Measurements from ENCODE around the gene RHEBL1. TPM values are rescaled to one million over a fixed set of nuclear protein-coding genes. Genes with fewer than 3 reads are reported as not detected.

Gene RHEBL1
- total RNA-seq, result 10.9 and 11.8 TPM in 2 replicates

- H3K4me3 Mint-ChIP-seq, result peak within 1 kb of the TSS; percentile 94
- DNase-seq, result peak; percentile 100
- H3K4me1 Mint-ChIP-seq, result peaks cover 25% of the 10 kb centered on the region
- peaks cover 12% of the 10 kb centered on the region for H3K36me3 Mint-ChIP-seq (ENCODE audit: low read depth)
- H3K9me3 Mint-ChIP-seq, result no peaks in the 10 kb centered on the region
- peak within 1 kb of the TSS; percentile 87 for H3K27ac Mint-ChIP-seq
- intact Hi-C loops (cut with micrococcal nuclease), result loop anchor here (1.0 to 2.0 kb wide), 3 partner anchors 8 to 61 kb away; partner anchors contain the start of gene LMBR1L
- no peaks in the 10 kb centered on the region for H3K27me3 Mint-ChIP-seq
Observed at GRCh38 chr12:49069507-49070346, at the start of gene RHEBL1. RHEBL1 (minus strand) TSS chr12:49069979; CDS start chr12:49069785, 194 bp downstream.

DNA sequence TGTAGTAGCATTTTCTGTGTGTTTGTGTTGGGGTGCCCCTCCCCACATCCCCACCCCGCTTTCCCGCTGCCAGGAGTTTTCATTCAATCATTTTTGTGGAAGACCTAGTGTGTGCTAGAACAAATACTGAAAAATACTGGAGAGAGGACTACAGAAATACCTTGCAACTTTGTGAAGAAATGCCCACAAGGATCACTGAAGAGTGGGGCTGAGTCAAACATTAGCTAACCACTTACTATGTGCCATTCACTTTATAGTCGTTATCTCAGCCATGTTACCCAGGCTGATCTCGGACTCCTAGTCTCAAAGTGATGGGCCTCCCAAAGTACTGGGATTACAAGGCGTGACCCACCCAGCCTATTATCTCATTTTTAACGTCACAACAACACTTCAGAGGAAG, 41.4 kb upstream of the RHEBL1 start:
- DNase-seq, result no peak
- Mint-ChIP-seq H3K27me3 (no peaks in the 10 kb centered on the region), H3K9me3 (no peaks in the 10 kb centered on the region), H3K36me3 (ENCODE audit: low read depth) (peaks cover 10% of the 10 kb centered on the region), H3K27ac (peak overlapping the region; percentile 94), H3K4me1 (peaks cover 24% of the 10 kb centered on the region), H3K4me3 (peak overlapping the region; percentile 97)
- intact Hi-C loops (cut with micrococcal nuclease), result loop anchor here (2.0 kb wide), 2 partner anchors 22 to 40 kb away; no protein-coding TSS in a partner anchor

GRCh38 chr12:49110464-49111155, 40.8 kb upstream of the RHEBL1 start, which contains the start of gene LMBR1L:
LMBR1L (minus strand) TSS chr12:49110847; CDS start chr12:49110555, 292 bp downstream.
- Mint-ChIP-seq H3K4me1 (peaks cover 24% of the 10 kb centered on the region), H3K9me3 (no peaks in the 10 kb centered on the region), H3K27ac (peak within 1 kb of the TSS; percentile 94), H3K27me3 (no peaks in the 10 kb centered on the region), H3K4me3 (peak within 1 kb of the TSS; percentile 97), H3K36me3 (ENCODE audit: low read depth) (peaks cover 10% of the 10 kb centered on the region)
- intact Hi-C loops (cut with micrococcal nuclease), result loop anchor here (1.0 to 2.0 kb wide), 4 partner anchors 20 to 125 kb away; no protein-coding TSS in a partner anchor
- DNase-seq, result peak; percentile 99

GRCh38 chr12:49109641-49110463, 40.1 kb upstream of the RHEBL1 start:
- intact Hi-C loops (cut with micrococcal nuclease), result loop anchor here (1.0 to 2.0 kb wide), 4 partner anchors 20 to 125 kb away; no protein-coding TSS in a partner anchor
- Mint-ChIP-seq H3K4me1 (peaks cover 24% of the 10 kb centered on the region), H3K4me3 (peak overlapping the region; percentile 97), H3K27me3 (no peaks in the 10 kb centered on the region), H3K36me3 (ENCODE audit: low read depth) (peaks cover 10% of the 10 kb centered on the region), H3K27ac (peak overlapping the region; percentile 94), H3K9me3 (no peaks in the 10 kb centered on the region)
- DNase-seq, result peak; percentile 74

DNA sequence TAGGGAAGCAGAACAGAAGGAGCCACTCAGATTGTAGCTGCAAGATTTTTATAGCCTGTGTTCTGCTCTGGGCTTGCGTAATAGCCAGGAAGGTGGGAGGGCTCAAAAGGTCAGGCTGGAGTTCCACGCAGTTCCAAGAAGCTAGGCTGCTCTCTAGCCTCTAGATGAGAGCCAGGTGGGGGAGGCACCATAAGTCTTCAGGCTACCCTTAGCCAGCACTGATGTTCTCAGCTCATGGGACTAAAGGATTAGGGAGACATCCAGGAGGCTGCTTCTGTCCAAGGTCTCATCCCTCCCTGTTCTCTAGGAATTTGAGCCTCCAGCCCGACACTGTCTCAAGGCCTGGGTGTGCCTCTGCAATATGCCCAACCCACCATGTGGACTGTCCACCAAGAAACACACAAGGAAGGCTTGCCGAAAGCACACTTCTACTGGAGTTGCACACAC, 39.2 kb upstream of the RHEBL1 start:
- no peak overlapping the region for H3K27ac Mint-ChIP-seq
- H3K4me1 Mint-ChIP-seq, result peaks cover 24% of the 10 kb centered on the region
- H3K4me3 Mint-ChIP-seq, result peak overlapping the region; percentile 97
- H3K9me3 Mint-ChIP-seq, result no peaks in the 10 kb centered on the region
- no peaks in the 10 kb centered on the region for H3K27me3 Mint-ChIP-seq
- intact Hi-C loops (cut with micrococcal nuclease), result no loop called here
- no peak for DNase-seq
- H3K36me3 Mint-ChIP-seq (ENCODE audit: low read depth), result peaks cover 12% of the 10 kb centered on the region

DNA sequence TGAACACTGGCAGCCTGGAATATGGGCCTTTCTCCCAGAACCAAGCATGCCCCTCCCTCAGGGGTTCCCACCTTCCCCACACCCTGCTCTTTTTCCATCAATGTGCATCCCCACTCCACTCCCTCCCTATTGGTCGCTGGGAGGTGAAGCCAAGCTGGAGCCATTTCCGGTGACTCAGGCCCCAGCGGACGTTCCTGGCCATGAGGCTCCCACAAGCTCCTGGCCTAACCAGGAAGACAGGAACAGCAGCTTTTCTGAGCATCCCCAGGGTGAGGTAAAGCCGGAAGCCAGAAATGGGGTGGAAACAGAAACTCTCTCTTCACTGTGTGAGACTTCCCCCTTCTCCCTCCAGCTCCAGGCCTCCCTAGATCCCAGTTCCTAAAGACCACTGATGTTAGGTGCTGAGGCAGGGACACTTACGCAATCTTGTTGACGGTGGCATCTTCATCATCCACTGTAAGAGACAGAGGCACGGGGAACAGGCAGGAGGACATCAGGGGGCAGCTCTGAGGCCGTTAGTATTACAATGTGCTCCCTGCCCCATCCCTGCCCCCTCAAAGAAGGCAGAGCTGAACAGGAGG, 35.8 kb upstream of the RHEBL1 start:
- Mint-ChIP-seq H3K9me3 (no peaks in the 10 kb centered on the region), H3K4me1 (peaks cover 19% of the 10 kb centered on the region), H3K27me3 (no peaks in the 10 kb centered on the region), H3K36me3 (ENCODE audit: low read depth) (peaks cover 30% of the 10 kb centered on the region), H3K27ac (no peak overlapping the region), H3K4me3 (no peak overlapping the region)
- no peak for DNase-seq
- intact Hi-C loops (cut with micrococcal nuclease), result no loop called here

- no peaks in the 10 kb centered on the region for H3K9me3 Mint-ChIP-seq
- no peak for DNase-seq
- H3K27me3 Mint-ChIP-seq, result no peaks in the 10 kb centered on the region
- H3K4me1 Mint-ChIP-seq, result peaks cover 17% of the 10 kb centered on the region
- peaks cover 33% of the 10 kb centered on the region for H3K36me3 Mint-ChIP-seq (ENCODE audit: low read depth)
- no peak overlapping the region for H3K27ac Mint-ChIP-seq
- no peak overlapping the region for H3K4me3 Mint-ChIP-seq
- intact Hi-C loops (cut with micrococcal nuclease), result no loop called here
Observed at GRCh38 chr12:49104822-49105221, 35.0 kb upstream of the RHEBL1 start.

GRCh38 chr12:49100380-49100779, 30.6 kb upstream of the RHEBL1 start:
- intact Hi-C loops (cut with micrococcal nuclease), result no loop called here
- no peak overlapping the region for H3K27ac Mint-ChIP-seq
- no peak overlapping the region for H3K4me3 Mint-ChIP-seq
- H3K36me3 Mint-ChIP-seq (ENCODE audit: low read depth), result peaks cover 44% of the 10 kb centered on the region
- no peaks in the 10 kb centered on the region for H3K9me3 Mint-ChIP-seq
- peaks cover 1% of the 10 kb centered on the region for H3K4me1 Mint-ChIP-seq
- peaks cover 5% of the 10 kb centered on the region for H3K27me3 Mint-ChIP-seq
- DNase-seq, result no peak

DNA sequence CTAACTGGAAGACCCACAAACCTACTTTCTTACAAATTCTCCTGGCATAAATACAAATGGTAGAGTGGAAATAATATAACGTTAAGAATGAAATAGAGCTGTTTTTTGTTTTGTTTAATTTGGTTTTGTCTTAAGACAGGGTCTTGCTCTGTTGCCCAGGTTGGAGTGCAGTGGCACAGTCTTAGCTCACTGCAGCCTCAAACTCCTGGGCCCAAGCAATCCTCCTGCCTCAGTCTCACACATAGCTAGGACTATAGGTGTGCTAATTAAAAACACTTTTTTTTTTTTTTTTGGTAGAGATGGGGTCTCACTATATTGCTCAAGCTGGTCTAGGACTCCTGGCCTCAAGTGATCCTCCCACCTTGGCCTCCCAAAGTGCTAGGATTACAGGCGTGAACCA, 28.9 kb upstream of the RHEBL1 start:
- Mint-ChIP-seq H3K9me3 (no peaks in the 10 kb centered on the region), H3K36me3 (ENCODE audit: low read depth) (peaks cover 44% of the 10 kb centered on the region), H3K27ac (no peak overlapping the region), H3K4me3 (no peak overlapping the region), H3K4me1 (peaks cover 9% of the 10 kb centered on the region), H3K27me3 (peaks cover 16% of the 10 kb centered on the region)
- intact Hi-C loops (cut with micrococcal nuclease), result loop anchor here (1.0 kb wide), 1 partner anchor 34 kb away; no protein-coding TSS in a partner anchor
- DNase-seq, result no peak

- DNase-seq, result peak; percentile 90
- no peak overlapping the region for H3K27ac Mint-ChIP-seq
- peaks cover 40% of the 10 kb centered on the region for H3K36me3 Mint-ChIP-seq (ENCODE audit: low read depth)
- intact Hi-C loops (cut with micrococcal nuclease), result loop anchor here (1.0 kb wide), 1 partner anchor 34 kb away; no protein-coding TSS in a partner anchor
- peaks cover 22% of the 10 kb centered on the region for H3K27me3 Mint-ChIP-seq
- H3K4me1 Mint-ChIP-seq, result peaks cover 11% of the 10 kb centered on the region
- H3K9me3 Mint-ChIP-seq, result no peaks in the 10 kb centered on the region
- H3K4me3 Mint-ChIP-seq, result no peak overlapping the region
Observed at GRCh38 chr12:49098035-49098451, 28.3 kb upstream of the RHEBL1 start.

GRCh38 chr12:49097381-49097780, 27.6 kb upstream of the RHEBL1 start:
- H3K4me1 Mint-ChIP-seq, result peaks cover 13% of the 10 kb centered on the region
- H3K4me3 Mint-ChIP-seq, result no peak overlapping the region
- intact Hi-C loops (cut with micrococcal nuclease), result no loop called here
- H3K27me3 Mint-ChIP-seq, result peaks cover 29% of the 10 kb centered on the region
- no peak for DNase-seq
- H3K36me3 Mint-ChIP-seq (ENCODE audit: low read depth), result peaks cover 36% of the 10 kb centered on the region
- no peaks in the 10 kb centered on the region for H3K9me3 Mint-ChIP-seq
- H3K27ac Mint-ChIP-seq, result no peak overlapping the region

- Mint-ChIP-seq H3K27me3 (peaks cover 51% of the 10 kb centered on the region), H3K9me3 (no peaks in the 10 kb centered on the region), H3K36me3 (ENCODE audit: low read depth) (peaks cover 25% of the 10 kb centered on the region), H3K27ac (no peak overlapping the region), H3K4me1 (peaks cover 27% of the 10 kb centered on the region), H3K4me3 (no peak overlapping the region)
- intact Hi-C loops (cut with micrococcal nuclease), result loop anchor here (5.0 kb wide), 1 partner anchor 247 kb away; no protein-coding TSS in a partner anchor
- DNase-seq, result no peak
Observed at GRCh38 chr12:49094975-49095365, 25.2 kb upstream of the RHEBL1 start.

All from activated CD4-positive, alpha-beta T cell treated with anti-CD3 and anti-CD28 coated beads, Interleukin-2, amount 10 ng/mL, durations not matched to agents 24 days and 14 days (primary cell).